Mucosa of descending colon (tissue), 3 donors: Measurements from ENCODE around the gene UBE2E1. TPM values are rescaled to one million over a fixed set of nuclear protein-coding genes. Genes with fewer than 3 reads are reported as not detected.
A peak's percentile ranks its signal among the peaks of the same experiment; 100 is the strongest.

Source experiments
- ATAC-seq: fragments of 200-7000 bp; cut with Tn5 transposase; one replicate; pipeline ENCODE4 v1.9.1; 2020; ENCODE audit warnings: mild to moderate bottlenecking, moderate library complexity
- DNase-seq, 3 donors: peaks; one replicate each; pipeline ENCODE4 v3.0.0-alpha.2; 2020
- H3K36me3 ChIP-seq: fragments of 200-600 bp; one replicate; pipeline ENCODE4 v1.8.0; 2021; ENCODE audit warnings: low read depth, mild to moderate bottlenecking
- H3K4me1 ChIP-seq: fragments of 200-600 bp; one replicate; pipeline ENCODE4 v1.8.0; 2021; ENCODE audit warnings: low read depth, mild to moderate bottlenecking
- H3K4me3 ChIP-seq: fragments of 200-600 bp; one replicate; pipeline ENCODE4 v1.8.0; 2021; ENCODE audit warnings: mild to moderate bottlenecking
- H3K9me3 ChIP-seq: fragments of 200-600 bp; one replicate; pipeline ENCODE4 v1.8.0; 2021; ENCODE audit warnings: mild to moderate bottlenecking
- intact Hi-C, 2 donors: fragments of 100-400 bp; cut with DNase I in 1 of 2; cut with micrococcal nuclease in 1 of 2; formaldehyde crosslinking; loops; one replicate each; pipeline versions ENCODE4 v1.11.0 to v1.11.1; 2022; cut with DNase I, micrococcal nuclease
- total RNA-seq, 3 donors: library from RNA; stranded (reverse); fragmentation: NEBNext Ultra II Directional in 2 of 3; extraction: Animal tissue kit (Norgen Biotek cat#: 25700) in 2 of 3; gene quantifications; one replicate each; pipeline versions ENCODE4 v1.2.1 to v1.2.4, GENCODE V29; 2021 to 2023
- TF ChIP-seq, protein P1 (sequence below): fragments of 200-600 bp; IDR thresholded peaks from one replicate; pipeline ENCODE4 v1.8.0; 2022; ENCODE audit warnings: antibody characterized with exemption, mild to moderate bottlenecking
- donor health status: DM: no; HTN: no; CAD: no; lungs with moderate emphysema.
- donor health status: DM: no; HTN: no; CAD: no.
- donor health status: DM: no; HTN: yes; CAD: no.

The UBE2E1 gene
- total RNA-seq, 3 donors from 2014 or later: 84.7 to 111 (median 86.8) TPM

DNA sequence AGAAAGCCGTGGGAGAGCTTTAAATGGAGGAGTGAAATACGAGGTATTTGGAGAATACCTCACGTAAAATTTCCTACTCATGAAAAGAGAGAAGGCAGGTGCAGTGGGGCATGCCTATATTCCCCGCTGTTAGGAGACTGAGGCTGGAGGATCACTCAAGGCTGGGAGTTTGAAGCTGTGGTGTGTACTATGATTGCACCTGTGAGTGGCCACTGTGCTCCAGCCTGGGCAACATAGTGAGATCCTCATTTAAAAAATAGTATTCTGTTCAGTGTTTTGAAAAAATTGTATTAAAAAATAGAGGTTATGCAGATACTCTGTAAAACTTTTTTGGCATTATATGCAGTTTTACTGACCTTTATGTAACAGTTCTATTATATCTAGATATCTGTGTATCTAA is 20.0 kb downstream of the UBE2E1 start:
- H3K4me1 ChIP-seq: peaks cover 20% of the 10 kb centered on the region
- H3K4me3 ChIP-seq: no peak overlapping the region
- ATAC-seq (no peak), DNase-seq (no peak)
- H3K36me3 ChIP-seq: no peaks in the 10 kb centered on the region
- no peaks in the 10 kb centered on the region for H3K9me3 ChIP-seq
- TF ChIP-seq, protein P1, sequence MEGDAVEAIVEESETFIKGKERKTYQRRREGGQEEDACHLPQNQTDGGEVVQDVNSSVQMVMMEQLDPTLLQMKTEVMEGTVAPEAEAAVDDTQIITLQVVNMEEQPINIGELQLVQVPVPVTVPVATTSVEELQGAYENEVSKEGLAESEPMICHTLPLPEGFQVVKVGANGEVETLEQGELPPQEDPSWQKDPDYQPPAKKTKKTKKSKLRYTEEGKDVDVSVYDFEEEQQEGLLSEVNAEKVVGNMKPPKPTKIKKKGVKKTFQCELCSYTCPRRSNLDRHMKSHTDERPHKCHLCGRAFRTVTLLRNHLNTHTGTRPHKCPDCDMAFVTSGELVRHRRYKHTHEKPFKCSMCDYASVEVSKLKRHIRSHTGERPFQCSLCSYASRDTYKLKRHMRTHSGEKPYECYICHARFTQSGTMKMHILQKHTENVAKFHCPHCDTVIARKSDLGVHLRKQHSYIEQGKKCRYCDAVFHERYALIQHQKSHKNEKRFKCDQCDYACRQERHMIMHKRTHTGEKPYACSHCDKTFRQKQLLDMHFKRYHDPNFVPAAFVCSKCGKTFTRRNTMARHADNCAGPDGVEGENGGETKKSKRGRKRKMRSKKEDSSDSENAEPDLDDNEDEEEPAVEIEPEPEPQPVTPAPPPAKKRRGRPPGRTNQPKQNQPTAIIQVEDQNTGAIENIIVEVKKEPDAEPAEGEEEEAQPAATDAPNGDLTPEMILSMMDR: no peak
- intact Hi-C loops: no loop called here

DNA sequence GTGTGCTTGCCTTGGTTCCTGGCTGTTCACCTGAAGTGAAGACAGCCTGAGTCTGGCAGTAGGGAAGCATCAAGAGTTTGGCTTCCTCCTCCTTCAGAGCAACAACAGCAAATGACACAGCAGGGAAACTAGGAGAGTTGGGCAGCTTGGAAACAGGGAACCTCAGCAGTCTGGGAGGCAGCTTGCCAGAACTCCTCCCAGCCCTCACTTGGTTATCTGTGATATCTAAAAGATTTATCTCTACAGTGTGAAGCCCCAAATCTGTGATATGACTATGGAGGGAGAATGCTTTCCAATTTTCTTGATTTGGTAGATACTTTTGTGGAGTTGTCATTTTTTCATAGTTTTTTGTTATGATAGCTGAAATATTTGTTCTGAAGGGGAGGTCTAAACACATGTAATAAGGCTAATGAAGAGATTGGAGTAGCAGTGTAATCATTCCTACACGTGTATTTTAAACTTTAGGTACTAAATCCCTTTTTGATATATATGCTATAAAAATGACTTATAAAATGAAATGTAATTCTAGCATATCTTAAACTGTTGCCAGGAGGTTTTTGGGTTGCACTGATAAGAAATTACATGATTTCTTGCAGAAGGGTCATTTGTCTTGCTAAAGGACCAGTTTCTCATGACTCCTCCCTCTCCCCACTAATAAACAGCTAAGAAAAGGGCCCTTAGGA is 20.8 kb downstream of the UBE2E1 start:
- ATAC-seq (peak; percentile 54), DNase-seq (peak in 1 of 3 donors; percentile 26)
- no peaks in the 10 kb centered on the region for H3K36me3 ChIP-seq
- H3K4me1 ChIP-seq: peaks cover 20% of the 10 kb centered on the region
- no peak overlapping the region for H3K4me3 ChIP-seq
- intact Hi-C loops: no loop called here
- no peaks in the 10 kb centered on the region for H3K9me3 ChIP-seq
- TF ChIP-seq, protein P1: no peak

DNA sequence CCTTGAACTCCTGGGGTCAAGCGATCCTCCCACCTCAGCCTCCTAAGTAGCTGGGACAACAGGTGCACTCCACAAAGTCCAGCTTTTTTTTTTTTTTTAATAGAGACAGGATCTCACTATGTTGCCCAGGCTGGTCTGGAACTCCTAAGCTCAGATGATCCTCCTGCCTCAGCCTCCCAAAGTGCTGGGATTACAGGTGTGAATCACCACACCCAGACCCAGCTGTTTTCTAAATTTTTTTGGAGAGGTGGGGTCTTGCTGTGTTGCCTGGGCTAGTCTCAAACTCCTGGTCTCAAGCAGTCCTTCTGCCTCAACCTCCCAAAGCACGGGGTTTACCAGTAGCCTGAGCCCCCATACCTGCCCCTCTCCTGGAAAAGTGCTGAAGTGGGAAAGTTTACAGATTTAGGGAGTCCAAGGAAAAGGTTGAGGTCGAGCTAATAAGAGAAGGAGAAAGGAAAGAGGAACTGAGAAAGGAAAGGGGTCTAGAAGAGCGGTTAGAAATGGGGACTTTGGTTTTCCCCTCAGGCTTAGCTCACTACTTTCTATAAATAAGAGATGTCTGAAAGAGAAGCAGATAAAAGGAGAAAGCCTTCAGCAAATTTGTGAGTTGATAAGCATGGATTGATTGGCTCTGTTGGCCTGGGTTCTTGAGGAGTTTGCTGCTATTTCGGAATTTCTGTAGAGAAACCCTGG is 23.6 kb downstream of the UBE2E1 start:
- ATAC-seq: no peak
- H3K36me3 ChIP-seq: no peaks in the 10 kb centered on the region
- no peak for DNase-seq
- intact Hi-C loops: no loop called here
- H3K9me3 ChIP-seq: no peaks in the 10 kb centered on the region
- no peak overlapping the region for H3K4me3 ChIP-seq
- TF ChIP-seq, protein P1: no peak
- H3K4me1 ChIP-seq: peaks cover 18% of the 10 kb centered on the region

DNA sequence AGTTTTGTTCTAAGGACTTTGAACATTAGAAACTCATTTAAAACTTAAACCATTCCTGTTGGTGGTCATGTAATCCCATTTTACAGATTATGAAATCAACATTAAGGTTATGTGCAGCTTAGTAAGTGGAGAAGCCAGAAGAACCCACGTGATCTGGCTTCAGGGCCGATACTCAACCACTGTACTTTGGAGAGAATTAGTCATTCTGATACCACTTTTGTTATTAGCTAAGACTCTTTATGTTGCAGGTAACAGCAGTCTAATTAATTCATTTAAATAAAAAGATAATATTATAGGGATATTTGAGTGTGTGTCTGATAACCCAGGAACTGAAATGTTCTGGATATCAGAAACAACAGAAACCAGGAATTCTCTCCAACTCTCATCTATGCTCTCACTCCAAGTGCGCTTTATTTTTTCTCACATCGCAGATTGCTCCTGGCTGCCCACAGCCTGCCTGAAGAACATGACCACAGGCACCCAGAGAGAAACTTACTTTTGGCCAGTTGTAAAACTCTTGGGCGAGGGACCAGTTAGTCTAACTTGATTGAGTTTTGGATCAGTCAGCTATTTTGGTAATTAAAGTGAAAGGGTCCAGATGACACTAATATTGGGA is 25.2 kb downstream of the UBE2E1 start:
- ATAC-seq (peak; percentile 25), DNase-seq (no peak)
- TF ChIP-seq, protein P1: no peak
- peaks cover 7% of the 10 kb centered on the region for H3K4me1 ChIP-seq
- H3K4me3 ChIP-seq: no peak overlapping the region
- intact Hi-C loops: no loop called here
- no peaks in the 10 kb centered on the region for H3K36me3 ChIP-seq
- H3K9me3 ChIP-seq: no peaks in the 10 kb centered on the region

DNA sequence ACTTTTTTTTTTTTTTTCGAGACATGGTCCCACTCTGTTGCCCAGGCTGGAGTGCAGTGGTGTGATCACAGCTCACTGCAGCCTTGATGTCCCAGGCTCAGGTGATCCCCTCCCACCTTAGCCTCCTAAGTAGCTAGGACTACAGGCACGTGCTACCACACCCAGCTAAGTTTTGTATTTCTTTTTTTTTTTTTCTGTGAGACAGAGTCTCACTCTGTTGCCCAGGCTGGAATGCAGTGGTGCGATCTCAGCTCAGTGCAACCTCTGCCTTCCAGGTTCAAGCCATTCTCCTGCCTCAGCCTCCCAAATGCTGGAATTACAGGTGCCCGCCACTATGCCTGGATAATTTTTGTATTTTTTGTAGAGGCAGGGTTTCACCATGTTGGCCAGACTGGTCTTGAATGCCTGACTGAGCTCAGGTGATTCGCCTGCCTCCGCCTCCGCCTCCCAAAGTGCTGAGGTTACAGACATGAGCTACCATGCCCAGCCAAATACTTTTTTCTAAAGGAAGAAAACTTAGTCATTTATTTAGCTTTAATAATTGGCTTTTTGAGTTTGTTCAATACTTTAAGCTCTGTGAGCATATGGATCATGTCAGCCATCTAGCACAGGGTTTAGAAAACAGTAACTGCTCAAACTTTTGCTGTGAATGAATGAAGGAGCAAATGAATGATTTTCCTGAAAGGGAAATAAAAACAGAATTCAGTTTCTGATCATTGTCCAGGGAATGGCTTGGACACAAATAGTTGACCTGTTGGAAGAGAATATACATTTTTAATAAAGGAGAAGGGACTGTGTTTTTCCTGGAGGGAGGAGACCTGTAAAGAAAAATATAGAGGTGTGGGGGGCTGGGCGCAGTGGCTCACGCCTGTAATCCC is 26.0 kb downstream of the UBE2E1 start:
- H3K4me1 ChIP-seq: peaks cover 7% of the 10 kb centered on the region
- no peaks in the 10 kb centered on the region for H3K9me3 ChIP-seq
- no peak overlapping the region for H3K4me3 ChIP-seq
- intact Hi-C loops: no loop called here
- TF ChIP-seq, protein P1: no peak
- ATAC-seq: no peak
- no peaks in the 10 kb centered on the region for H3K36me3 ChIP-seq
- DNase-seq: no peak
